HepG2 (cell line): ENCODE data around the gene CTSA. TPM values are rescaled to one million over a fixed set of nuclear protein-coding genes. Genes with fewer than 3 reads are reported as not detected.

Experiments used
- CBX1 ChIP-seq: IDR thresholded peaks from one replicate; pipeline ENCODE4 v1.6.1; 2016; ENCODE audit warnings: antibody characterized with exemption, low read depth
- MBD4 ChIP-seq: IDR thresholded peaks from 2 replicates; pipeline ENCODE4 v1.6.1; 2012; ENCODE audit warnings: low read length, inconsistent platforms, borderline replicate concordance
- NRL ChIP-seq: sonication (generic); formaldehyde crosslinking; IDR thresholded peaks from 2 replicates; pipeline ENCODE4 v1.5.0; 2020; ENCODE audit warnings: missing genetic modification reagents, mild to moderate bottlenecking, moderate library complexity, borderline replicate concordance
- TSC22D2 ChIP-seq: sonication (generic); formaldehyde crosslinking; IDR thresholded peaks from 2 replicates; pipeline ENCODE4 v1.5.1; 2020; ENCODE audit warnings: missing genetic modification reagents, mild to moderate bottlenecking, borderline replicate concordance
- ZNF138 ChIP-seq: sonication (generic); formaldehyde crosslinking; IDR thresholded peaks from 2 replicates; pipeline ENCODE4 v1.5.0; 2020; ENCODE audit warnings: mild to moderate bottlenecking, low read depth, missing genetic modification reagents
- ZNF282 ChIP-seq: fragments of 450-650 bp; IDR thresholded peaks from 2 replicates; pipeline ENCODE4 v1.6.1; 2018; ENCODE audit not compliant: partially characterized antibody
- ZNF543 ChIP-seq: sonication (generic); formaldehyde crosslinking; IDR thresholded peaks from 2 replicates; pipeline ENCODE4 v1.4.0; 2020; ENCODE audit warnings: mild to moderate bottlenecking, missing genetic modification reagents
- ZNF607 ChIP-seq: sonication (generic); formaldehyde crosslinking; IDR thresholded peaks from 2 replicates; pipeline ENCODE4 v1.5.1; 2020; ENCODE audit warnings: missing genetic modification reagents, mild to moderate bottlenecking, borderline replicate concordance
- ZNF674 ChIP-seq: sonication (generic); formaldehyde crosslinking; IDR thresholded peaks from 2 replicates; pipeline ENCODE4 v1.5.0; 2020; ENCODE audit warnings: low read depth, mild to moderate bottlenecking, missing genetic modification reagents
- ZSCAN31 ChIP-seq: sonication (generic); formaldehyde crosslinking; IDR thresholded peaks from 2 replicates; pipeline ENCODE4 v1.5.0; 2020; ENCODE audit warnings: low read depth, mild to moderate bottlenecking, missing genetic modification reagents
- polyA plus RNA-seq, 8 experiments: library from polyadenylated mRNA; depleted of rRNA in 3 of 8; stranded (reverse) in 7 of 8; unstranded in 1 of 8; fragments of >200 nt; fragmentation: Illumina TruSeq in 4 of 8; extraction: Trizol in 4 of 8; gene quantifications; 2 replicates each; pipeline versions ENCODE4 v1.2.1 to v1.2.3, GENCODE V29; 2011 to 2016; ENCODE audit warnings: low read depth in 4 of 8, missing spikeins in 1 of 8, mixed read lengths in 1 of 8; ENCODE audit not compliant: insufficient read depth in 1 of 8
- total RNA-seq, 5 experiments: library from RNA; depleted of rRNA; stranded (reverse); fragments of >200 nt; fragmentation: Illumina TruSeq; extraction: Trizol; gene quantifications; 2 replicates each; pipeline ENCODE4 v1.2.3, GENCODE V29; 2016; ENCODE audit warnings: low read depth in 1 of 5
- TF ChIP-seq, protein P1 (sequence below): sonication (generic); formaldehyde crosslinking; IDR thresholded peaks from 2 replicates; pipeline ENCODE4 v1.4.0; 2020; ENCODE audit warnings: mild to moderate bottlenecking, missing genetic modification reagents
- TF ChIP-seq, protein P2 (sequence below): sonication (generic); formaldehyde crosslinking; conservative IDR thresholded peaks from 2 replicates; pipeline ENCODE4 v1.4.0; 2020; ENCODE audit warnings: missing genetic modification reagents
- TF ChIP-seq, protein P3 (sequence below): sonication (generic); formaldehyde crosslinking; IDR thresholded peaks from 2 replicates; pipeline ENCODE4 v1.4.0; 2020; ENCODE audit warnings: mild to moderate bottlenecking, missing genetic modification reagents
- TF ChIP-seq, protein P4 (sequence below): sonication (generic); formaldehyde crosslinking; IDR thresholded peaks from 2 replicates; pipeline ENCODE4 v1.5.0; 2020; ENCODE audit warnings: missing genetic modification reagents, mild to moderate bottlenecking, borderline replicate concordance

Gene CTSA
- total and polyA plus RNA-seq, 2 of the 13 experiments (the other 11 are each of a cell fraction or from before 2014, with no cell fraction given): 202 to 231 TPM

DNA sequence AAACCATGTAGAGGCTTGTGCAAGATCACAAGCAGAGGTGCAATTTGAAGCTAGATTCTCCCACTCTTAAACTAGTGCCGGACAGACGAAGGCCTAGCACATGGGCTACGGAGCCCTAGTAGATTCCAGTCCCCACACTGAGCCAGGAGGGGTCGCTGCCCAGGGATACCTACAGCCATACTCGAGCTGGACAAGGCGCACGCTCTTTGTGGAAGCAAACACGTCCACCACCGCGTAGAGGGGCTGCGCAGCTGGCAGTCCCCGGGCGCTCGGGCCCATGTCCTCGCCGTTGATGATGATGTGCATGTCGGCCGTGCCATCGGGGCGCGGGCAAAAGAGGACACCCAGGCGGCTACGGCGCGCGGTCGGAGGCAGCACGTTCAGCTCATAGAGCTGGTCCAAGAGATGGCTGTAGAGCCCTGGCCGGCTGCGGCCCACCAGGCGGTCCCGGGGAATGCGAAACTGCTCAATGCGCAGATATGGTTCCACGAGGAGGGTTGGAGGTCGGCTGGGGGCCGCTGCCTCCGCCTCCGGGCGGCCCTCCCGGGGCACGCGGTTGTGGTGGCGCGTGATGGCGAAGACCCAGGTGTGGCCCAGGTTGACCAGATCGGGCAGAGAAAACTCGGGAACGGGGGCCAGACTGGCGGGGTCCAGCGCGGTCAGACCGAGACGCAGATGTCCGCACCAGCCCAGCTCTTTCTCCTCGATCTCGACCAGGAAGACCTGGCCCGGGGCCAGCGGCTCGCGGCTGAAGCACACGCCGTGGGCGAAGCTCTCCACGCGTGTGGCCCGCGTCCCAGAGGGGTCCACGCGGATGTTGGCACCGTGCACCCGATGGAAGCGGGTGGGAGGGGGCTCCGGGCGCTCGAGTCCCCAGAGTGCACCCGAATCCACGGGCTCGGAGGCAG, 804 bp upstream of the CTSA start (continued):
- TF ChIP-seq, protein P1, sequence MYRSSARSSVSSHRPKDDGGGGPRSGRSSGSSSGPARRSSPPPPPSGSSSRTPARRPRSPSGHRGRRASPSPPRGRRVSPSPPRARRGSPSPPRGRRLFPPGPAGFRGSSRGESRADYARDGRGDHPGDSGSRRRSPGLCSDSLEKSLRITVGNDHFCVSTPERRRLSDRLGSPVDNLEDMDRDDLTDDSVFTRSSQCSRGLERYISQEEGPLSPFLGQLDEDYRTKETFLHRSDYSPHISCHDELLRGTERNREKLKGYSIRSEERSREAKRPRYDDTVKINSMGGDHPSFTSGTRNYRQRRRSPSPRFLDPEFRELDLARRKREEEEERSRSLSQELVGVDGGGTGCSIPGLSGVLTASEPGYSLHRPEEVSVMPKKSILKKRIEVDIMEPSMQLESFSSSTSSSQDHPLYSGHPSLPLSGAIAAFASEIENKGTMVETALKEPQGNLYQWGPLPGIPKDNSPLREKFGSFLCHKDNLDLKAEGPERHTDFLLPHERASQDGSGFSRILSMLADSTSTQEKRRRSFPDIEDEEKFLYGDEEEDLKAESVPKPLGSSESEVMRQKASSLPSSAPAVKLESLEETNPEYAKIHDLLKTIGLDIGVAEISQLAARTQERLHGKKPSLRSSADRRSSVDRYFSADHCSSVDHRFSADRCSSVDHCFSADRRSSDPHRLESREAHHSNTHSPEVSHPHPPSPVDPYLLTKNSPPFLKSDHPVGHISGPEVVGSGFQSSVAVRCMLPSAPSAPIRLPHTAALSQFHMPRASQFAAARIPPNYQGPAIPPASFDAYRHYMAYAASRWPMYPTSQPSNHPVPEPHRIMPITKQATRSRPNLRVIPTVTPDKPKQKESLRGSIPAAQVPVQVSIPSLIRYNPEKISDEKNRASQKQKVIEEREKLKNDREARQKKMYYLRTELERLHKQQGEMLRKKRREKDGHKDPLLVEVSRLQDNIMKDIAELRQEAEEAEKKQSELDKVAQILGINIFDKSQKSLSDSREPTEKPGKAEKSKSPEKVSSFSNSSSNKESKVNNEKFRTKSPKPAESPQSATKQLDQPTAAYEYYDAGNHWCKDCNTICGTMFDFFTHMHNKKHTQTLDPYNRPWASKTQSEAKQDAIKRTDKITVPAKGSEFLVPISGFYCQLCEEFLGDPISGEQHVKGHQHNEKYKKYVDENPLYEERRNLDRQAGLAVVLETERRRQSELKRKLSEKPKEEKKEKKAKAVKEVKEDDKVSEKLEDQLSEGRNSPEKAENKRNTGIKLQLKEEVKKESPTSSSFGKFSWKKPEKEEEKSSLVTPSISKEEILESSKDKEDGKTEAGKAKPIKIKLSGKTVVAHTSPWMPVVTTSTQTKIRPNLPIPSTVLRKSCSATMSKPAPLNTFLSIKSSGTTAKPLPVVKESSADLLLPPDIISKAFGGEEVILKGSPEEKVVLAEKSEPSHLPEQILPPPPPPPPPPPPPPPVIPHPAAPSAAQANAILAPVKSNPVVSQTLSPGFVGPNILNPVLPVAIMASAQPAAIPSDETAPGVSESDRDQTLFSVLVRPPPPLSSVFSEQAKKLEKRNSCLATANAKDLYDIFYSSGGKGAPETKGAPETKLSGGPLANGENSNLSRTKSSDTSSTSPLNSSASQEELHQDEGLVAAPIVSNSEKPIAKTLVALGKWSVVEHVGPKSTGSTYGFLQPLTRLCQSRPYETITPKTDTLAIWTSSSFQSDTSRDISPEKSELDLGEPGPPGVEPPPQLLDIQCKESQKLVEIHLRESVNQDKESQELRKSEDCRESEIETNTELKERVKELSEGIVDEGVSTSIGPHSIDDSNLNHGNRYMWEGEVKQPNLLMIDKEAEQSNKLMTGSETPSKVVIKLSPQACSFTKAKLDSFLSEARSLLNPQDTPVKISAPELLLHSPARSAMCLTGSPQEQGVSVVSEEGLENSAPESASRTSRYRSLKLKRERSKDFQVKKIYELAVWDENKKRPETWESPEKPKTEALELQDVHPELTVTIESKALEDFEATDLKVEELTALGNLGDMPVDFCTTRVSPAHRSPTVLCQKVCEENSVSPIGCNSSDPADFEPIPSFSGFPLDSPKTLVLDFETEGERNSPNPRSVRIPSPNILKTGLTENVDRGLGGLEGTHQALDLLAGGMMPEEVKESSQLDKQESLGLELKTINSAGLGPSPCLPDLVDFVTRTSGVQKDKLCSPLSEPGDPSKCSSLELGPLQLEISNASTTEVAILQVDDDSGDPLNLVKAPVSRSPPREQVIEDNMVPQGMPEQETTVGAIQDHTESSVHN: no peak
- peak; percentile 38 for TF ChIP-seq CBX1
- TF ChIP-seq, protein P2, sequence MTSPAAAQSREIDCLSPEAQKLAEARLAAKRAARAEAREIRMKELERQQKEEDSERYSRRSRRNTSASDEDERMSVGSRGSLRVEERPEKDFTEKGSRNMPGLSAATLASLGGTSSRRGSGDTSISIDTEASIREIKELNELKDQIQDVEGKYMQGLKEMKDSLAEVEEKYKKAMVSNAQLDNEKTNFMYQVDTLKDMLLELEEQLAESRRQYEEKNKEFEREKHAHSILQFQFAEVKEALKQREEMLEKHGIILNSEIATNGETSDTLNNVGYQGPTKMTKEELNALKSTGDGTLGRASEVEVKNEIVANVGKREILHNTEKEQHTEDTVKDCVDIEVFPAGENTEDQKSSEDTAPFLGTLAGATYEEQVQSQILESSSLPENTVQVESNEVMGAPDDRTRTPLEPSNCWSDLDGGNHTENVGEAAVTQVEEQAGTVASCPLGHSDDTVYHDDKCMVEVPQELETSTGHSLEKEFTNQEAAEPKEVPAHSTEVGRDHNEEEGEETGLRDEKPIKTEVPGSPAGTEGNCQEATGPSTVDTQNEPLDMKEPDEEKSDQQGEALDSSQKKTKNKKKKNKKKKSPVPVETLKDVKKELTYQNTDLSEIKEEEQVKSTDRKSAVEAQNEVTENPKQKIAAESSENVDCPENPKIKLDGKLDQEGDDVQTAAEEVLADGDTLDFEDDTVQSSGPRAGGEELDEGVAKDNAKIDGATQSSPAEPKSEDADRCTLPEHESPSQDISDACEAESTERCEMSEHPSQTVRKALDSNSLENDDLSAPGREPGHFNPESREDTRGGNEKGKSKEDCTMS (CRISPR knock-in tag): no peak
- 0 out of 2 replicates have a peak, but pooled peaks have one; percentile 55 for TF ChIP-seq ZNF138 (CRISPR knock-in tag)
- TF ChIP-seq ZNF543 (CRISPR knock-in tag): no peak
- peak; percentile 93 for TF ChIP-seq ZNF607
- no peak; the same call in 1 of the 2 replicates for TF ChIP-seq NRL (CRISPR knock-in tag)
- TF ChIP-seq ZNF674 (CRISPR knock-in tag): 0 out of 2 replicates have a peak, but pooled peaks have one; percentile 60
- no peak; the same call in 1 of the 2 replicates for TF ChIP-seq ZSCAN31 (CRISPR knock-in tag)
- TF ChIP-seq, protein P3, sequence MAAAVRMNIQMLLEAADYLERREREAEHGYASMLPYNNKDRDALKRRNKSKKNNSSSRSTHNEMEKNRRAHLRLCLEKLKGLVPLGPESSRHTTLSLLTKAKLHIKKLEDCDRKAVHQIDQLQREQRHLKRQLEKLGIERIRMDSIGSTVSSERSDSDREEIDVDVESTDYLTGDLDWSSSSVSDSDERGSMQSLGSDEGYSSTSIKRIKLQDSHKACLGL: peak; percentile 98
- TF ChIP-seq ZNF282: no peak
- no peak for TF ChIP-seq MBD4
- TF ChIP-seq, protein P4, sequence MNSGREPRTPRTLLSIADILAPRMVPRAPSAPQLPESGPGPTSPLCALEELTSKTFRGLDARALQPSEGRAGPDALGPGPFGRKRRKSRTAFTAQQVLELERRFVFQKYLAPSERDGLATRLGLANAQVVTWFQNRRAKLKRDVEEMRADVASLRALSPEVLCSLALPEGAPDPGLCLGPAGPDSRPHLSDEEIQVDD (CRISPR knock-in tag): no peak; the same call in 1 of the 2 replicates
- TF ChIP-seq TSC22D2 (CRISPR knock-in tag): peak; percentile 93; the same call in 1 of the 2 replicates
